NB4 (cell line): Measurements from ENCODE around the gene IQCM.

Experiments used
- DNase-seq: peaks from one replicate; pipeline ENCODE4 v3.0.0; 2010; ENCODE audit warnings: low read depth
- H3K4me3 ChIP-seq: one replicate; pipeline ENCODE4 v1.5.1; 2011; ENCODE audit warnings: mild to moderate bottlenecking, low read depth, low read length, moderate library complexity
- CTCF ChIP-seq: IDR thresholded peaks from one replicate; pipeline ENCODE4 v1.5.1; 2012; ENCODE audit warnings: low read depth, low read length
- MAX ChIP-seq: IDR thresholded peaks from 2 replicates; pipeline ENCODE4 v1.6.1; 2011; ENCODE audit warnings: low read depth, low read length
- MYC ChIP-seq: IDR thresholded peaks from 2 replicates; pipeline ENCODE4 v1.6.1; 2011; ENCODE audit warnings: low read depth, low read length
- POLR2A ChIP-seq: IDR thresholded peaks from 2 replicates; pipeline ENCODE4 v1.6.1; 2011; ENCODE audit warnings: mild to moderate bottlenecking; ENCODE audit not compliant: insufficient read length; ENCODE audit errors: extremely low read depth

The IQCM gene

GRCh38 chr4:149815743-149816142, at the start of gene IQCM:
Gene IQCM, minus strand, starts transcription at chr4:149815843. Its CDS starts 73,152 bp downstream, at chr4:149742691.
- TF ChIP-seq CTCF: no peak
- TF ChIP-seq POLR2A: no peak
- no peak for TF ChIP-seq MAX
- no peak for TF ChIP-seq MYC

GRCh38 chr4:149857446-149857845, 41.8 kb upstream of the IQCM start:
- DNase-seq: no peak
- H3K4me3 ChIP-seq: no peak overlapping the region
- TF ChIP-seq POLR2A (no peak), MAX (no peak), CTCF (no peak), MYC (no peak)

More at GRCh38 chr4:149815743-149816142, at the start of gene IQCM:
- H3K4me3 ChIP-seq: no peak within 1 kb of the TSS
- no peak for DNase-seq

- TF ChIP-seq POLR2A (no peak), CTCF (no peak), MYC (no peak), MAX (no peak)
- H3K4me3 ChIP-seq: no peak overlapping the region
- no peak for DNase-seq
Observed at GRCh38 chr4:149845743-149846142, 30.1 kb upstream of the IQCM start.

- DNase-seq: no peak
- TF ChIP-seq POLR2A (no peak), MYC (no peak)
- H3K4me3 ChIP-seq: no peak overlapping the region
Observed at GRCh38 chr4:149841686-149842085, 26.0 kb upstream of the IQCM start.

- no peak for TF ChIP-seq CTCF
- no peak for TF ChIP-seq MYC
- TF ChIP-seq POLR2A: no peak
- no peak for TF ChIP-seq MAX
- no peak overlapping the region for H3K4me3 ChIP-seq
- DNase-seq: no peak
Observed at GRCh38 chr4:149838036-149838435, 22.4 kb upstream of the IQCM start.

GRCh38 chr4:149836546-149836945, 20.9 kb upstream of the IQCM start:
- DNase-seq: no peak
- H3K4me3 ChIP-seq: no peak overlapping the region
- TF ChIP-seq MYC (no peak), MAX (no peak), CTCF (no peak), POLR2A (no peak)
